Vagina (tissue), 2 donors: Measurements from ENCODE around the gene DYSF. TPM values are rescaled to one million over a fixed set of nuclear protein-coding genes. Genes with fewer than 3 reads are reported as not detected.

Experiments
- DNase-seq, 2 donors: peaks; one replicate each; pipeline ENCODE4 v3.0.0-alpha.2; 2017; ENCODE audit errors: extremely low spot score in 2 of 2
- H3K27ac ChIP-seq: fragments of 200-600 bp; sonication (generic); one replicate; pipeline ENCODE4 v1.5.1; 2019
- H3K27me3 ChIP-seq: fragments of 200-600 bp; sonication (generic); one replicate; pipeline ENCODE4 v1.5.1; 2019
- H3K36me3 ChIP-seq, 2 donors: fragments of 200-600 bp; sonication (generic); one replicate each; pipeline ENCODE4 v1.5.1; 2017 to 2019
- H3K4me1 ChIP-seq: fragments of 200-600 bp; sonication (generic); one replicate; pipeline ENCODE4 v1.5.1; 2019
- H3K4me3 ChIP-seq, 2 donors: fragments of 200-600 bp; sonication (generic); 1 replicate in 1 of 2; 2 replicates in 1 of 2; pipeline ENCODE4 v1.5.1; 2016 to 2019
- H3K9me3 ChIP-seq: fragments of 200-600 bp; sonication (generic); one replicate; pipeline ENCODE4 v1.5.1; 2019
- POLR2A ChIP-seq, 2 donors: fragments of 450-650 bp; IDR thresholded peaks; one replicate each; pipeline ENCODE4 v1.6.1; 2017; ENCODE audit warnings: antibody characterized with exemption in 2 of 2, mild to moderate bottlenecking in 2 of 2, moderate library complexity in 2 of 2
- POLR2AphosphoS5 ChIP-seq, 2 donors: sonication (generic); formaldehyde crosslinking; IDR thresholded peaks; one replicate each; pipeline ENCODE4 v1.9.0; 2017; ENCODE audit warnings: antibody characterized with exemption in 2 of 2, mild to moderate bottlenecking in 2 of 2, low read depth in 1 of 2; ENCODE audit not compliant: insufficient read depth in 1 of 2
- intact Hi-C: fragments of 100-400 bp; cut with DNase I; formaldehyde crosslinking; loops from one replicate; pipeline ENCODE4 v1.15.1; 2023
- total RNA-seq: library from RNA; depleted of rRNA; stranded (reverse); fragments of >200 nt; gene quantifications from one replicate; pipeline ENCODE4 v1.2.3, GENCODE V29; 2016
- TF ChIP-seq, protein P1 (sequence below), 3 experiments: fragments of 450-650 bp in 2 of 3; fragments of 200-600 bp in 1 of 3; sonication (generic) in 1 of 3; IDR thresholded peaks; one replicate each; pipeline ENCODE4 v1.5.1; 2017 to 2019; ENCODE audit warnings: antibody characterized with exemption in 3 of 3, mild to moderate bottlenecking in 2 of 3, moderate library complexity in 2 of 3

Gene DYSF
- total RNA-seq, 1 donor from 2014 or later = 10.1 TPM

DNA sequence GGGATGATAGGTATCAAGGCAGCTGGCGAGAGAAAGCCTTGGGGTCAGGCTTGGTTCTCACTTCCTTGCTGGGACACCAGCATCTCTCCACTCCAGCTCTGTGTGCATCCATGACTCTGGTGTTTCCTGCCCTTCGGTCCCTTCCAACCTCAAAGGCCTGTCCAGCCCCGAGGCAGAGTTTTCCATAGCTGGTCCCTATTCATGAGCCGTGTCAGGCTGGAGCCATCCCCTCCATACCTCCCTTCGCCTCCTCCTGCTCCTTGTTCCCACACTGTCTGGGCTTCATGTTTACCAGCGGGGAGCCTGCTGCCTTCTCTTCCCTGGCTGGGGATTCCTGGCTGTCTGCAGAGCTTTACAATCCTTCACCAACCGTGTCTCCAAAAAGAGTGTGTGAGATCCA, 51.2 kb downstream of the DYSF start:
- Histone ChIP-seq H3K4me3 (no peak overlapping the region), H3K36me3 (no peaks in the 10 kb centered on the region), H3K27me3 (no peaks in the 10 kb centered on the region), H3K9me3 (no peaks in the 10 kb centered on the region), H3K27ac (no peak overlapping the region), H3K4me1 (peaks cover 13% of the 10 kb centered on the region)
- no peak for DNase-seq
- TF ChIP-seq, protein P1, sequence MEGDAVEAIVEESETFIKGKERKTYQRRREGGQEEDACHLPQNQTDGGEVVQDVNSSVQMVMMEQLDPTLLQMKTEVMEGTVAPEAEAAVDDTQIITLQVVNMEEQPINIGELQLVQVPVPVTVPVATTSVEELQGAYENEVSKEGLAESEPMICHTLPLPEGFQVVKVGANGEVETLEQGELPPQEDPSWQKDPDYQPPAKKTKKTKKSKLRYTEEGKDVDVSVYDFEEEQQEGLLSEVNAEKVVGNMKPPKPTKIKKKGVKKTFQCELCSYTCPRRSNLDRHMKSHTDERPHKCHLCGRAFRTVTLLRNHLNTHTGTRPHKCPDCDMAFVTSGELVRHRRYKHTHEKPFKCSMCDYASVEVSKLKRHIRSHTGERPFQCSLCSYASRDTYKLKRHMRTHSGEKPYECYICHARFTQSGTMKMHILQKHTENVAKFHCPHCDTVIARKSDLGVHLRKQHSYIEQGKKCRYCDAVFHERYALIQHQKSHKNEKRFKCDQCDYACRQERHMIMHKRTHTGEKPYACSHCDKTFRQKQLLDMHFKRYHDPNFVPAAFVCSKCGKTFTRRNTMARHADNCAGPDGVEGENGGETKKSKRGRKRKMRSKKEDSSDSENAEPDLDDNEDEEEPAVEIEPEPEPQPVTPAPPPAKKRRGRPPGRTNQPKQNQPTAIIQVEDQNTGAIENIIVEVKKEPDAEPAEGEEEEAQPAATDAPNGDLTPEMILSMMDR (IDR thresholded peaks at IDR 0.05) = no peak
- no peak for TF ChIP-seq POLR2AphosphoS5 (IDR thresholded peaks at IDR 0.05; ENCODE audit: insufficient read depth in 1 of 2, low read depth in 1 of 2)
- TF ChIP-seq POLR2A (IDR thresholded peaks at IDR 0.05) = no peak
- intact Hi-C loops = no loop called here

DNA sequence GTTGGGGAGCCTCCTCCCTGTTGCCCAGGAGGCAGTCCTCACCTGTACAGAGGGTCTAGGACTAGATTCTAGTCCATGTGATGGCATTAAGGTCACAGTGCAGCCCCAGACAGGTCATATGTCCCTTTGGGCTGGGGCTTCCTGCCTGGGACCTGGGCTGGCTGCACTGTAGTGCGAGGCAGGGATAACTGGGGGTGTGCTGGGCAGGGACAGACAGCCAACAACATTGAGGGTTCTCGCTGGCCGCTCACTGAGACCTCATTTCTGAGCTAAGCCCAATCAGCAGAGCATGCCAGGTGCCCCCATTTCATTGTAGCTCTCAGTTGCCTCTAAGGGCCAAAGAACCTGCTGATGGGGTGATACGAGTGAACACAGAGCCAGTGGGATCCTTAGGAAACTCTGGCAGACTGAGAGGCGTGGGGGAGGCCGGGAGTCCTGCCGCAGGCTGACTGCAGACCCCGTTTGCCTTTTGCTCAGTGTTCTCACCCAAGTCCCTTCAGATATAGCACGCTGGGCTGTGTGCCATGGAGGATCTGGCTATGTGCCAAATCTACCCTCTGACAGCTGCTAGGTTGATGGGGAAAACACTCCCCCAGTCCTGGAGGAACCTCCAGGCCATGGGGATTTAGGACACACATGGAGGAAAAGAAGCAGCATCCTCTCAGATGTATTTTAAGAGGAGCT, 51.9 kb downstream of the DYSF start:
- DNase-seq = no peak
- Histone ChIP-seq H3K4me1 (peaks cover 7% of the 10 kb centered on the region), H3K27ac (no peak overlapping the region)

DNA sequence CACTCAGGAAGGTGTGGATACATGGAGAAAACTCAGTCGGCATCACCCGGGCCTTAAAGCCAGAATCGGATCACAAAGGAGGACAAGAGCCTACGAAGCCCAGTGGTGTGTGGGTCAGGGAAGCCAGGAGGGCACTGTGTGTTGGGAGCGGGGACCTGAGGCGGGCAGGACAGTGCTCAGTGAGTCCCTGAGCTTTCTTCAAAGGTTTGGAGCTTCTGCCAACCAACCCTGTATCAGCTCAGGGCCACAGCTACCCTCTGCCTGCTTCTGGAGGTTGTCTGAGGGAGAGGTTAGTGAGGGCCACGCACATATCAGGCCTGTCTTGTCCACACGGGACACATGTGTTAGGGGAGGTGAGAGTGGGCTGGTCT, 52.4 kb downstream of the DYSF start:
- H3K9me3 ChIP-seq = no peaks in the 10 kb centered on the region
- no peaks in the 10 kb centered on the region for H3K36me3 ChIP-seq
- H3K27ac ChIP-seq = no peak overlapping the region
- TF ChIP-seq, protein P1 (IDR thresholded peaks at IDR 0.05) = no peak
- TF ChIP-seq POLR2AphosphoS5 (IDR thresholded peaks at IDR 0.05; ENCODE audit: insufficient read depth in 1 of 2, low read depth in 1 of 2) = no peak
- no peak overlapping the region for H3K4me3 ChIP-seq
- H3K27me3 ChIP-seq = no peaks in the 10 kb centered on the region
- intact Hi-C loops = no loop called here
- DNase-seq = no peak
- H3K4me1 ChIP-seq = peaks cover 6% of the 10 kb centered on the region

More for the DNA sequence above, 51.9 kb downstream of the DYSF start:
- H3K9me3 ChIP-seq = no peaks in the 10 kb centered on the region
- H3K4me3 ChIP-seq = no peak overlapping the region
- TF ChIP-seq, protein P1 (IDR thresholded peaks at IDR 0.05) = no peak
- TF ChIP-seq POLR2A (IDR thresholded peaks at IDR 0.05) (no peak), POLR2AphosphoS5 (IDR thresholded peaks at IDR 0.05; ENCODE audit: insufficient read depth in 1 of 2, low read depth in 1 of 2) (no peak)
- intact Hi-C loops = no loop called here
- no peaks in the 10 kb centered on the region for H3K27me3 ChIP-seq
- no peaks in the 10 kb centered on the region for H3K36me3 ChIP-seq

DNA sequence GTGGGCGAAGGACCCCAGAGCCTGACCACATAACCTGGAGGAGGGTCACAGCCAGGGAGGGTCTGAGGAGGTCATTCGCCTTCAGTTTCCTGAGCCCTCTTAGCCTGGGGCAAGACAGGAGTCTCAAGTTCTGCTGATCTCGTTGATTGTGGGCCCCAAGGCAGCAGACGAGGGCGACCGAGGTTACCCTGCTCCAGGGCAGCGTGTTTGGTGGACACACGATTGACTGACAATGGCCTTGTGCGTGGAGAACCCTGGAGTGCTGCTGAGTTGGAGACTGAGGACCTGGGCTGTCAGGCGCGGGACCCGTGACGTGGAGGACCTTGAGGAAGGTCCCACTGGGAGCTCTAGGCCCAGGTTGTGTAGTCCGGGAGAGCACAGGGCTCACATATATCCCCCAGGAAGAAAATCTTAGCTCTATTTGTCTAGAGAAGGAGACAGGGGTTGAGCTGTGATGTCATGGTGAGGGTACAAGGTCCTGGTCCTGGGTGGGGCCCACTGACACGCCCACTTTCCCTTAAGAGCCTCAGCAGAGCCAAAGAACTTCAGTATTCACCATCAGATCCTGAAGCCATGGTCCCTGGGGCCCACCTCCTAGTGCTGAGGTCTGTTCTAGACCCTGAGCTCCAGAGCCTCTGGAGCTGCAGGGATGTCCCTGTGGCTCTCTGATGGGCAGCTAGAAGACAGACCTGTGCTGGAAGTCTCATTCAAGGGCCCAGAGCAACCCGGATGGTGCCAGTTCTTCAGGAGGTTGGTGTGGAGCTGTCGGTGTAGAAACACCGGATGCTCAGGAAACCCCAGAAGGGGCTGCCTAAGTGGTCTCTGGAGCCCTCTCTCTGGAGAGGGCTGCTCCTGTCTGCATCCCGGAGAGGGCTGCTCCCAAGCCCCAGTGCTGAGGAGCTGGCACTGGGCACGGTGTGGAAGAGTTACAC, 53.1 kb downstream of the DYSF start:
- intact Hi-C loops = no loop called here

More for the DNA sequence above, 53.1 kb downstream of the DYSF start:
- TF ChIP-seq, protein P1 (IDR thresholded peaks at IDR 0.05) = no peak
- TF ChIP-seq POLR2AphosphoS5 (IDR thresholded peaks at IDR 0.05; ENCODE audit: insufficient read depth in 1 of 2, low read depth in 1 of 2) (no peak), POLR2A (IDR thresholded peaks at IDR 0.05) (no peak)
- Histone ChIP-seq H3K9me3 (no peaks in the 10 kb centered on the region), H3K27me3 (no peaks in the 10 kb centered on the region), H3K36me3 (no peaks in the 10 kb centered on the region), H3K4me3 (no peak overlapping the region), H3K27ac (no peak overlapping the region), H3K4me1 (peaks cover 6% of the 10 kb centered on the region)
- no peak for DNase-seq
